AG09319 (cell line): ENCODE measurements around the gene RAI14.
"Not testable (repeated sequence)": the region's sequence is repeated elsewhere in the genome, so short reads cannot be mapped to it uniquely, and the experiment has no call there.

Source experiments
- DNase-seq: peaks from one replicate; pipeline ENCODE4 v3.0.0-alpha.2; 2010; ENCODE audit warnings: low read depth; ENCODE audit errors: extremely low read depth
- CTCF ChIP-seq: IDR thresholded peaks from 2 replicates; pipeline ENCODE4 v1.5.1; 2011; ENCODE audit warnings: low read depth, mild to moderate bottlenecking, inconsistent platforms, low read length, moderate library complexity

Gene RAI14

GRCh38 chr5:34722183-34722582 is 66.1 kb downstream of the RAI14 start:
- no peak for DNase-seq
- TF ChIP-seq CTCF = no peak

- no peak for DNase-seq
- TF ChIP-seq CTCF = no peak
These were observed 68.6 kb downstream of the RAI14 start for GRCh38 chr5:34724741-34725140.

GRCh38 chr5:34727166-34727749 is 71.1 kb downstream of the RAI14 start:
- not testable (repeated sequence) for DNase-seq

GRCh38 chr5:34728236-34728635 is 72.1 kb downstream of the RAI14 start:
- TF ChIP-seq CTCF = no peak
- no peak for DNase-seq

- TF ChIP-seq CTCF = no peak
- no peak for DNase-seq
These were observed 75.5 kb downstream of the RAI14 start for GRCh38 chr5:34731435-34732232.

GRCh38 chr5:34734326-34734725 is 78.2 kb downstream of the RAI14 start:
- DNase-seq = no peak
- no peak for TF ChIP-seq CTCF

- peak; percentile 56 for DNase-seq
- TF ChIP-seq CTCF = no peak
These were observed 79.6 kb downstream of the RAI14 start for GRCh38 chr5:34735491-34736426.
